ENCODE data around the gene GCK. TPM values are rescaled to one million over a fixed set of nuclear protein-coding genes. Genes with fewer than 3 reads are reported as not detected.

The GCK gene
- total RNA-seq, 4 donors from 2014 or later = not detected

DNA sequence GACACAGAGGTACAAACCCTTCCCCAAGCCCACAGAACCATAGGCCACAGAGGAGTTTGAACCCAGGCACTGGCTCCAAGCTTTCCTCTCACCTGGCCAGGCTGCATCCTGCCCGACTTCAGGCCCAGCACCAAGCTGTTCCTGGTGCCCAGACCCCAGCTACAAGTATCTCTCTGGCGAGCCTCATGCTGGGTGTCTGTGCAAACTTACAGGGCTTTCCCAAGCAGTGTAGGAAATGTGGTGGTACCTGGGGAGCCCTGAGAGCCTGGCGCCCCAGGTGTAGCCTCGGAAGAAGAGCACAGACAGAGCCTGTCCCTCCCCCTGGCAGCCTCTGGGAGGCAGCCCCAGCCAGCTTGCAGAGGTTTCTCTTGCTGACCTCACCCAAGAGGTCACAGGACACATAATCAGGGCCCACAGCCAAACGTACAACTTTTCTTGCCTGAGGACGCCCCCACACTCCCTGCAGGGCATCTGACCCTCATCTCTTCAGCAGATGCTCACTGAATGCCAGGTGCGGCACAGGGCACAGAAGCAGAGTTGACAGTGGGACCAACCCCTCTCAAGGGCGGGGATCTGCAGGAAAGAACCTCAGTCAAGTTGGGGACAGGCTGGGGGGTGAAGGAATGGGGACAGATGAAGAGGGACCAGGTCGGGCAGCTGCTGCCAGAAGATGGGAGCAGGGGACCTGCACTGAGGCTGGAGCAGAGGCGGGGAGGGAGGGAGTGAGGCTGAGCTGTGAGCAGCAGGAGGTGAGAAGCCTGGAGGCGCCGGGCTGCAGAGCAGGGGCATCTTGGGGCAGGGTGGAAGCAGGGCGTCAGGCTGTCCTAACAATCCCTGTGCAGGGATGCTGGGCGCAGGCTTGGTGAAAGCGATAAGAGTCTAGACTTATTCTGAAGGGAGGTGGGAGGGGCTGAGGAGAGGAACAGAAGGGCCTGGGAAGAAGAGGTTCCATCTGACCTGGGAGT lies 31.8 kb downstream of the GCK start:
- no peaks in the 10 kb centered on the region for H3K4me1 ChIP-seq
- no peaks in the 10 kb centered on the region for H3K9me3 ChIP-seq
- TF ChIP-seq POLR2A (IDR thresholded peaks at IDR 0.05) = no peak
- TF ChIP-seq, protein P1, sequence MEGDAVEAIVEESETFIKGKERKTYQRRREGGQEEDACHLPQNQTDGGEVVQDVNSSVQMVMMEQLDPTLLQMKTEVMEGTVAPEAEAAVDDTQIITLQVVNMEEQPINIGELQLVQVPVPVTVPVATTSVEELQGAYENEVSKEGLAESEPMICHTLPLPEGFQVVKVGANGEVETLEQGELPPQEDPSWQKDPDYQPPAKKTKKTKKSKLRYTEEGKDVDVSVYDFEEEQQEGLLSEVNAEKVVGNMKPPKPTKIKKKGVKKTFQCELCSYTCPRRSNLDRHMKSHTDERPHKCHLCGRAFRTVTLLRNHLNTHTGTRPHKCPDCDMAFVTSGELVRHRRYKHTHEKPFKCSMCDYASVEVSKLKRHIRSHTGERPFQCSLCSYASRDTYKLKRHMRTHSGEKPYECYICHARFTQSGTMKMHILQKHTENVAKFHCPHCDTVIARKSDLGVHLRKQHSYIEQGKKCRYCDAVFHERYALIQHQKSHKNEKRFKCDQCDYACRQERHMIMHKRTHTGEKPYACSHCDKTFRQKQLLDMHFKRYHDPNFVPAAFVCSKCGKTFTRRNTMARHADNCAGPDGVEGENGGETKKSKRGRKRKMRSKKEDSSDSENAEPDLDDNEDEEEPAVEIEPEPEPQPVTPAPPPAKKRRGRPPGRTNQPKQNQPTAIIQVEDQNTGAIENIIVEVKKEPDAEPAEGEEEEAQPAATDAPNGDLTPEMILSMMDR (IDR thresholded peaks at IDR 0.05) = no peak
- no peak for DNase-seq
- no peak overlapping the region for H3K27ac ChIP-seq
- no peaks in the 10 kb centered on the region for H3K36me3 ChIP-seq
- H3K27me3 ChIP-seq = no peaks in the 10 kb centered on the region
- no peak overlapping the region for H3K4me3 ChIP-seq

DNA sequence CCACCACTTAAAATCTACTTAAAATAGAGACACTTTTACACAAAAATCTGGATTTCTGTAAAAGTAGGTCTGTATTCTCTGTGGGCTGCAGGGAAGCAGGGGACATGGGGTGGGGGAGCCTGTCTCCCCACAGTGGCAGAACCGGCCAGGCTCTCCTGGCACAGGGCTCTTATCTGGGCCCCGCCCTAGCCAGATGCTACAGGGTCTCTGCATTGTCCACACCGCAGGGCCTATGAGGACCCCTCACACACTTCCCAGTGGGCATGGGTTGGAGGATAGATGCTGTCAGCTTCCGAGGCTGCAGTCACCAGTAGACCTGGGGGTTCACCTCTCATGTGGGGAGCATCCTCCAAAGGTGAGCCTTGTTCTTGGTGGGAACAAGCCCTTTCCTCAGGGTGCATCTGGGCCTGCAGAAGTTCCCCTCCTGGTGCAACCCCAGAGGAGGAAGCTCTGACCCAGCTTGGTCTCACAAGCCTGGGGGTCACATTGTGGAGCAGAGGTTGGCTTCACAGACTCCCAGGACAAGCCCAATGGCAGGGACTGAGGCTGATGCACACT lies 32.7 kb downstream of the GCK start:
- DNase-seq = no peak
- no peak overlapping the region for H3K4me3 ChIP-seq
- H3K36me3 ChIP-seq = no peaks in the 10 kb centered on the region
- no peaks in the 10 kb centered on the region for H3K27me3 ChIP-seq
- H3K27ac ChIP-seq = no peak overlapping the region
- no peaks in the 10 kb centered on the region for H3K9me3 ChIP-seq
- no peaks in the 10 kb centered on the region for H3K4me1 ChIP-seq
- TF ChIP-seq, protein P1 (IDR thresholded peaks at IDR 0.05) = no peak
- no peak for TF ChIP-seq POLR2A (IDR thresholded peaks at IDR 0.05)

DNA sequence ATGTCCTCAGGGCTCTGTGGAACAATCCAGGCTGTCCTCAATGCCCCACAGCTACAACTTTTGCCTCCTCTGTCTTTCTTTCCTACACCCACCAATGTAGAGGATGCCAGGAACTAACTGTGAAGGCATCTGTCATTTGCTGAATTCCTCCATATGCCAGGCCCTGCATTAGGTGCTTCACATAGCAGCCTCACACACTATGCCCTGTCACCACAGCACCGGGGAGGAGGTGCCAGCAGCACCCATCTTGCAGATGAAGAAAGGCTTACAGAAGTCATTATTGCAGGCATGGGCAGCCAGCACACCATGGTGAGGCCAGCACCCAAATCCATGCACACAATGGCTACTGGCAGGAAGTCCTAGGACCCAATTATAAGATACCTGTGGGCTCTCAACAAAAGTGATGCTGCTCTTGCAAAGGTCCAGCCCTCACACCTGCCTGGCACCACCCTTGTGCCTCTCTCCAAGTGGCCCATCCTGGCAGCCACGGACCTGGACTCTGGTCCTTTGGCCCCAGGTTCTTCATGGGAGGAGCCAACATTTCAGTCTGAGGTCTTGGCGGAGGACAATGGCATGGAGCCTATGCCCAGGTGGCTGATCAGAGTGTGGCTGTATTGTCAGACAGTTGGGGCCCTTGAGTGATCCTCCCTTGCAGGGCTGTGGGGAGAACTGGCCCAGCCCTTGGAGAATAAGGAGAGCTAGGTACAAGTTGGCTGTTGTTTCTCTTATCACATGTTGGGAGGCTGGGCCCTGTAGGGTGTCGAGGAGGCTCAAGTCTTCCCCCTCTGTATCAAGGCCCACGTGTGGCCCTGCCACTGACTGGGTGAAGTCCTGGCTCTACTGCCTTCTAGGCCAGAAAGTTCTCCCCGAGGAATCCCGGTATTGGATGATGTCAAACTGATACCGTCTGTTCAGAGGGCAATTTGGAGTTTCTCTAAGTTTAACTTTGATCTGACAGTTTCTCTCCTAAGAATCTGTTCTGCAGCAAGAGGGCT lies 33.8 kb downstream of the GCK start:
- H3K4me3 ChIP-seq = no peak overlapping the region
- H3K9me3 ChIP-seq = no peaks in the 10 kb centered on the region
- H3K36me3 ChIP-seq = no peaks in the 10 kb centered on the region
- no peak for TF ChIP-seq POLR2A (IDR thresholded peaks at IDR 0.05)
- TF ChIP-seq, protein P1 (IDR thresholded peaks at IDR 0.05) = no peak
- H3K27ac ChIP-seq = no peak overlapping the region
- no peaks in the 10 kb centered on the region for H3K4me1 ChIP-seq
- no peaks in the 10 kb centered on the region for H3K27me3 ChIP-seq
- DNase-seq = peak in 1 of 3 donors; percentile 49

DNA sequence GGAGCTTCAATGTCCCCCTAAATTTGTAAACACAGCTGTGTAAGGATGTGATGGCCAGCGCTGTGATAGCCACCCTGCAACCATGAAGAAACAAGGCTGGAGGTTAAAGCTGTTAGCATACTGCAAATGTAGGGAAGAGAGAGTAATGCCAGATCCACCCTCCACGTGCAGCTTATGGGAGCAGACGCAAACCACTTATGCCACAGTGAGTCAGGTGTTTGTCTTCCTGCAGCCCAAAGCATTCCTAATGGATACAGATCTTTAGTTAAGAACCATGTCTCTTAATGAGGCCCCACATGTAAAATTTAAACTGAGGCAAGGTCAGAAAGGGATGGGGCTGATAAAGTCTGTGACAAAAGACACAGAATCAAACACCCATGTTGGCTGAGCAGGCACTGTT lies 34.5 kb downstream of the GCK start:
- H3K27ac ChIP-seq = no peak overlapping the region
- no peak overlapping the region for H3K4me3 ChIP-seq
- no peaks in the 10 kb centered on the region for H3K4me1 ChIP-seq
- no peaks in the 10 kb centered on the region for H3K27me3 ChIP-seq
- peak in 1 of 3 donors; percentile 11 for DNase-seq
- TF ChIP-seq POLR2A (IDR thresholded peaks at IDR 0.05) = no peak
- TF ChIP-seq, protein P1 (IDR thresholded peaks at IDR 0.05) = no peak
- H3K36me3 ChIP-seq = no peaks in the 10 kb centered on the region
- H3K9me3 ChIP-seq = no peaks in the 10 kb centered on the region

DNA sequence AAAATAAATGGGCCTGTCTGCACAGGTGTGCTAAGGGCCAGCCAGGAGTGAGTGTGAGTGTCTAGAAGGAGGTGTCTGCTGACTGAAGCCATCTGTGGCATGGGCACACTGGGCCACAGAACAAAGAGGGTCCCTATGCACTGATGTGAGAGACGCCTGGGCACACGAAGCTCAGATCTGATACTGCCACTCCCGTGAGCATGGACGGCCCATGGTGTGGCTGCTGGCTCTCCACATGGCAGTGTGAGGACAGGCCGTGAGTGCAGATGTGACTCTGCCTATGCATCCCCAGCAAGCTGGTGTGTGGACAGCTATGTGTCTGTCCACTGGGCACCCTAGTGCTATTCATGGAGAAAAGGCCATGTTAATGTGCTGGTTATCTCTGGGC lies 35.3 kb downstream of the GCK start:
- DNase-seq = peak in 1 of 3 donors; percentile 37
- no peaks in the 10 kb centered on the region for H3K9me3 ChIP-seq
- TF ChIP-seq POLR2A (IDR thresholded peaks at IDR 0.05) = no peak
- TF ChIP-seq, protein P1 (IDR thresholded peaks at IDR 0.05) = no peak

More for the DNA sequence above, 35.3 kb downstream of the GCK start:
- Histone ChIP-seq H3K36me3 (no peaks in the 10 kb centered on the region), H3K4me1 (no peaks in the 10 kb centered on the region), H3K4me3 (no peak overlapping the region), H3K27ac (no peak overlapping the region), H3K27me3 (no peaks in the 10 kb centered on the region)

Data from Peyer's patch (tissue), 4 donors.